Lower leg skin (tissue), 4 donors: ENCODE results near the gene PDE4A. TPM values are rescaled to one million over a fixed set of nuclear protein-coding genes. Genes with fewer than 3 reads are reported as not detected.

ENCODE experiments used
- DNase-seq, 2 donors: peaks; one replicate each; pipeline ENCODE4 v3.0.0-alpha.2; 2019; ENCODE audit warnings: low spot score in 2 of 2
- H3K4me3 ChIP-seq: fragments of 200-600 bp; sonication (generic); 2 replicates; pipeline ENCODE4 v1.5.1; 2017; ENCODE audit warnings: mild to moderate bottlenecking, low read depth; ENCODE audit not compliant: poor library complexity, severe bottlenecking
- CTCF ChIP-seq, 3 donors: fragments of 450-650 bp; IDR thresholded peaks; one replicate each; pipeline ENCODE4 v1.5.1; 2016; ENCODE audit warnings: antibody characterized with exemption in 3 of 3, mild to moderate bottlenecking in 3 of 3, moderate library complexity in 2 of 3
- POLR2A ChIP-seq, 2 donors: fragments of 450-650 bp; IDR thresholded peaks; one replicate each; pipeline ENCODE4 v1.6.1; 2016 to 2017; ENCODE audit warnings: antibody characterized with exemption in 2 of 2, mild to moderate bottlenecking in 1 of 2, moderate library complexity in 1 of 2
- WGBS, 2 donors: methylation state at CpG; one replicate each; pipeline ENCODE4 v1.1.5; 2018; 5-methylcytosine and 5-hydroxymethylcytosine counted together
- intact Hi-C: fragments of 100-400 bp; cut with DNase I; formaldehyde crosslinking; loops from one replicate; pipeline ENCODE4 v1.15.0; 2023; ENCODE audit warnings: low total_unique reads
- total RNA-seq, 4 donors: library from RNA; depleted of rRNA; stranded (reverse); fragments of >200 nt; gene quantifications; one replicate each; pipeline ENCODE4 v1.1.0, GENCODE V29; 2016

PDE4A gene
- total RNA-seq, 4 donors from 2014 or later: 4.1 to 6.8 (median 5.7) TPM

DNA sequence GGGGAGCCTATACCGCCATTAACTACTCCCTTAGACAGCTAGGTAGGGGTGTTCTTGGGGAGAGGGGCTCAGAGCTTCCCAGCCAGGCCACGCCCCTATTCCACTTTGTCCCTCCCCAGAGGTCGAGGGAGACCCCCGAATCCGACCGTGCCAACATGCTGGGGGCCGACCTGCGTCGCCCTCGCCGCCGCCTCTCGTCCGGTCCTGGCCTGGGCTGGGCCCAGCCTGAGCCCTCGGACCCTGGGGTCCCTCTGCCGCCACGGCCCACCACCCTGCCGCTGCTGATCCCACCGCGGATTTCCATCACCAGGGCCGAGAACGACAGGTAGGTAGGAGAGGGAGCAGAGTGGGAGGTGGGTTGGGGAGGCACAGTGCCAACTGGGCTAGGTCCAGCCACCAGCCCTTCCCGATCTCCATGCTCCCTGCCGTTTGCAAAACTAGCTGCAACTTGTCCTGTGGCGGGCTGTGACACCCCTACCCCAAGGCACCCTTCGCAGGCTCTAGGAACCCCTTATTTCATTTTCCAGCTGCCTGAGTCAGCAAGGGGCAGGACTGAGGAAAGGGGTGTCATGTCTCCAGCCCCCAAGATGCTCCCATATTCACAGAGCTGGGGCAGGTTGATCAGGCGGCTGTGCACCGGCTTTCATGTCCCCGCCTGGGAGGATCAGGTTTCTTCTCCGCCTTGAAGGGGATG is 2.6 kb upstream of the PDE4A start:
- intact Hi-C loops: no loop called here
- DNase-seq: no peak
- TF ChIP-seq POLR2A (IDR thresholded peaks at IDR 0.05) (no peak), CTCF (IDR thresholded peaks at IDR 0.05) (no peak)
- no peak overlapping the region for H3K4me3 ChIP-seq
- WGBS, 2 donors: 1 to 8% methylated on average over 10 to 22 of the region's 30 CpGs

DNA sequence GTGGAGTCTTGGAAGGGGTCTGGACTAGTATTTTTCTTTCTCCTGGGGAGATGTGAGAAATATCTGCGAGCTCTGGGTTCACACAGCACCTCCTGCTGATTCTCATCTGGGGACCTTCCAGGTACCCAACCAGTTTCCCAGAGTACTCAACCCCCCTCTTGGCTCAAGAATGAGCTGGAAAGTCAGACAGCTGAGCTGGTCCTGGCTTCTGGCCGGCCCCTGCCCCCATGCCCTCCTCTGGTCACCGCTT is 2.2 kb upstream of the PDE4A start:
- 3 to 6% methylated on average over 3 of the region's 3 CpGs for WGBS, 2 donors
- no peak for TF ChIP-seq CTCF (IDR thresholded peaks at IDR 0.05)
- no peak for TF ChIP-seq POLR2A (IDR thresholded peaks at IDR 0.05)
- intact Hi-C loops: no loop called here

DNA sequence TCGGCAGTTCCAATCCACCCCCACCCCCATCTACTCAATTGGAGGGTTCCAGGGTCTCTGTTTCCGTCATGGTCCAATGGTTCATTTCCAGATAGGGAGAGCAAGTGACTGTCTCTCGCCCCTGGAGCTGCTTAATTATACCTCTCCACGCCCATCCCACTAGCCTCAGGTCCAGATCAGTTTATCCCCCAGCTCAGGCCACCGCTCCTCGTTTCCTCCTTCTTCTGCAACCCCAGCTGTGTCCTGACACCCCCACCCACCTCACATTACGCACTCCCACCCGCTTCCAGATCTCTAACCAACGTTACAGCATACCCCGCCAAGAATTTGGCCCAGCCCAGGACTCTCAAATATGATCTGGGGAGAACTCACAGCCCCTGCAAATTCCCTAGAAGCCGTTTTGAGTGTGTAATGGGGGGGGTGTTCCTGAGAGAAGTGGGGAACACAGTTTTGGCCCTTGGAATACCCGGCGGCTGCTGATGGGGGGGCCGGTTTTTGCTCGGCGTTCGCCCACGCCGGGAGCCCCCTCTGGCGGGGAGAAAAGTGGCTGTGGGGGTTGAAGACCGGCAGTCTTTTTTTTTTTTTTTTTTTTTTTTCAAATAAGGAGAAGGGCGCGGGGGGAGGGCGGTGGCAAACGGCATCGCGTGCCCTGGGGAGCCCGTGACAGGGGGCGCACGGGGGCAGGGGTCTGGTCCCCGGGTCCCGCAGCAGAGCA is 1.7 kb upstream of the PDE4A start:
- 1 to 3% methylated on average over 21 to 25 of the region's 32 CpGs for WGBS, 2 donors
- no peak overlapping the region for H3K4me3 ChIP-seq
- intact Hi-C loops: no loop called here
- TF ChIP-seq CTCF (IDR thresholded peaks at IDR 0.05) (no peak), POLR2A (IDR thresholded peaks at IDR 0.05) (no peak)
- DNase-seq: peak in 1 of 2 donors; percentile 75

More for the DNA sequence above, 2.2 kb upstream of the PDE4A start:
- no peak overlapping the region for H3K4me3 ChIP-seq
- DNase-seq: no peak

- intact Hi-C loops: no loop called here
- TF ChIP-seq POLR2A (IDR thresholded peaks at IDR 0.05) (no peak), CTCF (IDR thresholded peaks at IDR 0.05) (no peak)
- 0 to 1% methylated on average over 5 to 29 of the region's 40 CpGs for WGBS, 2 donors
- no peak overlapping the region for H3K4me3 ChIP-seq
- peak in 1 of 2 donors; percentile 73 for DNase-seq
Measured at GRCh38 chr19:10419200-10419645, 1.1 kb upstream of the PDE4A start.

DNA sequence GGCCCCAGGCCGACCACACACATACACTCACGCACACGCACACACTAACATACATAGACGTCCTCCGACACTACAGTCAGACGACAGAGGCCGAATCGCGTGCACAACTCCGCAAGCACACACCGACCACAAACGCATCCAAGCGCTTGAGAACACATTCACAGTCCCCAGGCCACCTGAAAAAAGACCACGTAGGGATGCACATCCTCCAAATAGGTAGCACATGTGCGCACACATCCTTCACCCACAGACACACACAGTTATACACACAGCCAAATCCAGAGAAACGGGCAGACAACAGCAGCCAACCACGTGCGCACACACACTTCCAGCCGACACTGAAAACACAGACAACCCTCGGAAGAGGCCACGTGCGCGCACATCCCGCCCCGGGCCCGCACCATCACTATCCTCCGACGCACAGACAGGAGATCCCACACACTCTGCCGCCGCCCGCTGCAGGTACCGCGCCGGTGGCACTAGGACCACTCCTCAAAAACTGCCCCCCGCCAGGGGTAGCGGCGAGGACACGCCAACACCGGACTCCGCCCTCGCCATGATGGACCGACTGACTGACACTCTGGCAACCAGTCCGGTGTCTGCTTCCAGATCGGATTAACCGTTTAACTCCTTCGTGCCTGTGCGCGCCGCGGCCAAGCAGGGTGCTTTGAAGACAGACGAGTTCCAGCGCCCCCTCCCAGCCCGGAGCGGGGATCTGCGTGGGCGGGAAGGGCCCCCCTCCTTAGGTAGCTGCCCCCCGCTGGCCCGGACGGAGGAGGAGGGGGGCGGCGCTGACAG is 493 bp upstream of the PDE4A start:
- peak in 1 of 2 donors; percentile 86 for DNase-seq
- 0 to 1% methylated on average over 18 to 28 of the region's 61 CpGs for WGBS, 2 donors
- no peak for TF ChIP-seq POLR2A (IDR thresholded peaks at IDR 0.05)
- TF ChIP-seq CTCF (IDR thresholded peaks at IDR 0.05): no peak
- H3K4me3 ChIP-seq: no peak overlapping the region
- intact Hi-C loops: no loop called here
